GM19438 (cell line): ENCODE measurements around the gene LRRC1.
A peak's percentile ranks its signal among the peaks of the same experiment; 100 is the strongest.

Experiments
- ATAC-seq: cut with Tn5 transposase; IDR thresholded peaks from one replicate; pipeline ENCODE4 v1.9.1; 2021; ENCODE audit warnings: low read depth; ENCODE audit not compliant: unreplicated experiment

Gene LRRC1

GRCh38 chr6:53840027-53840426, 45.2 kb downstream of the LRRC1 start:
- ATAC-seq: no peak

DNA sequence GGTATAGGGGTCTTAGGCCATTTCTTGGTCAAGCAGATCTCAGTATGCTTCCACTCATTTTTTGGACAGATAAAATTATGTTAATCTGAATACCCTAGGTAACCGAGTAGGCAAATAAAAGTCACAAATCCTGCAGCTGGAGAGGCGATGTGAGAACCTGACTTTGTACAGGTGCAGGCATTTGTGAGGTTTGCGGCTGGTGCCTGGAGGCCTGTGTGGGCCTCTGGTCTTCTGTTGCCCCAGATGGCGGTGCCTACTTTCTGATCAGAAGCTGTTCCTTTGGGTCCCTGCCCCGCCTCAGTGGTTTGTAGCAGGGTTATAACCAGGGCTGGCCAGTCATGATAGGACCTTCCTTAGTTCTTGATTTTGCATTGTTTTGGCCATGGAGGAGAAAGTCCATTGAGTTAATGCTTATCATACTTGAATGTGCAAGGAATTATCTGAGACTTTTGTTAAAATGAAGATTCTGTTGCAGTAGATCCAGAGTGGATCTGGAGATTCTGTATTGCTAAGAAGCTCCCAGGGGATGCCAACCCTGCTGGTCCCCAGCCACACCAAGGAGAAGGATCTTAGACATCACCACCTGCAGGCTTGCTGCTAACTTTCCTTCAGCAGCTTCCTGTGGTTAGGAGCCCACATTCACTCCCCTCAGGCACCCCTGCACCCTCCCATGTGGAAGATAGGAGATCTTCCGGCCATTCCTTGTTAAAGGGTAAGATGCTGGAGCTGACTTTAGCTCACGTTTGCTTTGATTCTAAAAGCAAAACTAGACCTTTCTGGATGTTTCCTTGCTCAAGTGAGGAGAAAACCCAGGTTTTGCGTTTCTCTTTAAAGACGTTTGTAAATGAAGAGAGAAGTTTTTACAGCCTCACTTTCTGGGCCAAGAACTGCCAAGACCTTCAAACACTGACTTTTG, 50.7 kb downstream of the LRRC1 start:
- ATAC-seq: no peak

DNA sequence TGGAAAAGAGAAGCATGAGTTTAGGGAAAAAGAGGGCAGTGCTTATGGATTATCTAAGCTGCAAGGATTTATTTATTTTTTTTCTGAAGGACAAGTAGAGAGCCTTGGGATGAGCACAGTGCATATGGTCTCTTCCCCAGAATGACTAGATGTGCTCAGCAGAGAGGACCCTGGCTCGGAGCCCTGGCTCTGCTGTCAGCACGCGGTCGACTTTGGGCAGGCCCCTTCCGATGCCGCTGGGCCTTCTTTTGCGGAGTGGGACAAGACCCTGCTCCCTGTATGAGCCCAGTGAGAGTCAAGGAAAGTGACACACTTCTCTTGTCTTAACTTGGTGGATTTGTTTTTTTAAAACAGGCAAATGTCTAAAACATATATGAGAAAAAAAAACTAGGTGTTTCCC, 51.4 kb downstream of the LRRC1 start:
- ATAC-seq: no peak

DNA sequence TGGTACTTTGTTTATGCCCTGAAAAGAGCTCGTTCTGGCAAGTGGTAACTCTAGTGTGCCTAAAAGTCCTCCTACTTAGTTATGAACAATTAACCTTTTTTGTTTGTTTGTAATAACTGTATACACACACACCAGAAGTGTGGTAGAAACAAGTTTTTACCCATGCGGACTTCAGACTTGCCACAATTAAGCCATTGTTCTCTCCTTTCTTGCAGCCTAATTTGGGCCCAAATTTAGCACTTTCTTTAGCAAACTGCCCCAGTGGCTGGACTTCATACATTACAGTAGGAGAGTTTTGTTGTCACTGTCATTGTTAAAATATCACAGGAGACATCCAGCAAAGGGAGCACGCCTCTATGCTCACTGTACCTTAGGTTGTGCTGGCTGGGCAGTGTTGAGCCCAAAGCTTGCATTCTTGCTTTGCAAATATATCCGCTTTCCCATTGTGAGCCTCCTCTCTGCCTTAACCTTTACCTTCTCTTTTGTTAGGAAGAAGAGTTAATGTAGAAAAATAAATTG, 53.0 kb downstream of the LRRC1 start:
- no peak for ATAC-seq

DNA sequence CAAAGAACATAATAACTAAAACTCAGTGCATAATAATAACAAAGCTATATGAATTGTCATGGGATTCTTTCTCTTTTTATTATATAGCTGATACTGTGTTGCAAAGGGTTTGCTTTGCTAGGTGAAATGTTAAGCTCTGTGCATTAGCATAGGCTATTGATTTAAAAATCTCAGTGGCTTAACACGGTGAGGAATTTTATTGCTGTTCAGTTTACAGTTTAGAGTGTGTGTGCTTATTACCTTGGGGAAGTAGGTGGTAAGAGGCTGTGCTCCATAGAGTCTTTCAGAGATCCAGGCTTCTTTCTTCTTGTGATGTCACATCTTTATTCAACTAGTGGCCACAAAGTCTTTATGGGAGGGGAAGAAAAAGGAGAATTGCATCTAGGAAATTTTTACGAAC, 55.7 kb downstream of the LRRC1 start:
- no peak for ATAC-seq

GRCh38 chr6:53851561-53851960, 56.8 kb downstream of the LRRC1 start:
- ATAC-seq: no peak

DNA sequence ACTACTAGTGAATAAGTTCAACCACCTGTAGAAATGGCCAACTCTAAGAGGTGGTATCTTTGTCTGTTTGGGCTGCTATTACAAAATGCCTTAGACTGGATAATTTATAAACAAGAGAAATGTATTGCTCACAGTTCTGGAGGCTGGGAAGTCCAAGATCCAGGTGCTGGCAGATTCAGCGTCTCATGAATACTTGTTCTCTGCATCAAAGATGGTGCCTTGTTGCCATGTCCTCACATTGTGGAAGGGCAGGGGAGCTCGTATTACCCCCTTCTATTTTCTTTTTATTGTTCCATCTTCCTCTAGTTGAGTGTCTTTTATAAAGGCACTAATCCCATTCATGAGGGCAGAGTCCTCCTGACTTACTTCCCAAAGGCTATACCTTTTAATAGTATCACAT, 58.0 kb downstream of the LRRC1 start:
- ATAC-seq: no peak

- ATAC-seq: peak; percentile 94
Observed at GRCh38 chr6:53854843-53855567, 60.2 kb downstream of the LRRC1 start.

DNA sequence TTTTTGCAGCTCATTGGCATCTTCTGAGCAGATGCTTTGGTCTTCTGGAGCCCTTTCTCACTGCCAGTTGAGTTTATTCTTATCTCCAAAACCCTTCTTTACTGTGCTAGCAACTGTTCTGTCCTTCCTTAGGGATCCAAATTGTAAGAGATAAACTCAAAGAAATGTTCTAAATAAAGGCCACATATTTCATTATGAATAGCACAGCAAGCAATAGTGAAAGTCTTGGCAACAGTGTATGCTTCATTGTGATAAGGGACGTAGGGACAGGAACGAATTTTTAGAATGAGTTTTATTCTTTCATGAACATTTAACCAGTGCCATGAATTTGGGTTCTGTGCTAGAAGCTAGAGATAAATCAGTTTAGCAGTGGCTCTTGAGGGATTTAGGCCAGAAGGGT, 61.1 kb downstream of the LRRC1 start:
- ATAC-seq: no peak

DNA sequence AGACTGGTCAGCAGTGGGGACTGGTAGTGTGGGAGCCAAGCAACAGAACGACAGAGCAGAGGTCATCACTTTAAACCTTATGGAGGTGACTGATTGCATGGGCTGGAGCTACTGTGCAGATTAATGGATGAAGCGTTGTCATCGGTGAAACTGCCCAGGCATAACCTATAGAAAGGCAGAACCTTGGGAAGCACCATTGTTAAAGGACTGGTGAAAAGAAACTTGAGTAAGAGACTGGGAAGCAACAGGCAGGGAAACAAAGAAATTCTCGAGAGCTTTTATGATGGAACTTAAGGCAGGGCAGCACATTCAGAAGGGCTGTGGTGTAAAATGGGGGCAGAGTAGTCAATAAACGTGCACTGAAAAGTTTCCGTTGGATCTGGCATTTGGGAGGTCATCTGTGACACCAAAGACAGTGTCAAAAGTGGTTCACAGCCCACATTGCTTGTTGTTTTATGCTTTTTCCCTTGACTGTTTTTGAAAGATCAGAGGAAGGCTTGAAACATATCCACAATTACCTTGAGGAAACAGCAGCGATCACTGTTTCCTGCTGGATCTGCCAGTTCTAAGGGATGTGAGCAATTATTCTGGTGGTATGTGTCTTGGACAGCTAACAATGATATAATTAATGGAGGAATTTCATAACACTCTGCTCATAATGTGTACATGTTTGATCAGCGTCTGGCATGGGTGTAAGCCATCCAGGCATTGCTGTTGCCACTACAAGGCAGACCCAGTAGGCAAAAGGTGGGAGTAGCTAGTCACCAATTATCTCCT, 62.7 kb downstream of the LRRC1 start:
- no peak for ATAC-seq

DNA sequence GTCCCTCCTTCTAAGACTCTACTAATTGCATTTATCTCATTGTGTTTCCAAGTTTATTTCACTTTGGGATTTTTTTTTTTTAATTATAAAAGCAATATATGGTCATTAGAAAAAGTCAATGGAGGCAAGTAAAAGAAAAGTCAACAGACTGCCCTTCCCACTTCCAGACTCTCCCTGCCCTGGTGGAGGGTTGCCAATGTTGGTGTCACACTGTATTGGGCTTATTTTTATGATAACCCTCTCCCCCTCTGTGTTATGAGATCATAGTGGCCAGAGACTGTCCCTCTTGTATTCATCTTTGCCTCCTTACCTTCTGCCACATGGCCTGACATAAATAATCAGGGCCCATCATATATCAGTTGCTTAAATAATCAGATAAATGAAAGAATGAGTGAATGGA, 63.4 kb downstream of the LRRC1 start:
- no peak for ATAC-seq

GRCh38 chr6:53858913-53859312, 64.1 kb downstream of the LRRC1 start:
- ATAC-seq: no peak

- ATAC-seq: no peak
Observed at GRCh38 chr6:53860511-53860910, 65.7 kb downstream of the LRRC1 start.

DNA sequence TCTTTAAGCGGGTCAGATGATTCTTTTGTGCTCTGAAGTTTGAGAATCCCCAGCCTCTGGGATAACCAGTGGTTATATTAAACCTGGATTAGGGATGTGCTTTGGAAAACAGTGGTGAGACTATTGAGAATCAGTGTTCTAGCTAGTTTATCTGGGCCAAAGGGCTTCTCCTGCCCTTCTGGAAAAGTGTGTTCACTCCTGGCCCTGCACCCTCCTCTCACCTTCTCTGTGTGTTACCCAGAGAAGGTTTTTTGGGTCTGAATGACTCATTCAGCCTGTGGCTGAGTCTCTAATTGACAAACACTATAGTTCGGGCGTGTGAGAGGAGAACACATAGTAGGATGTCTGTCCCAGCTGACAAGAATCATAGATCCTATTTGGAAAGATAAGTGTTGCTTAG, 66.7 kb downstream of the LRRC1 start:
- ATAC-seq: no peak

DNA sequence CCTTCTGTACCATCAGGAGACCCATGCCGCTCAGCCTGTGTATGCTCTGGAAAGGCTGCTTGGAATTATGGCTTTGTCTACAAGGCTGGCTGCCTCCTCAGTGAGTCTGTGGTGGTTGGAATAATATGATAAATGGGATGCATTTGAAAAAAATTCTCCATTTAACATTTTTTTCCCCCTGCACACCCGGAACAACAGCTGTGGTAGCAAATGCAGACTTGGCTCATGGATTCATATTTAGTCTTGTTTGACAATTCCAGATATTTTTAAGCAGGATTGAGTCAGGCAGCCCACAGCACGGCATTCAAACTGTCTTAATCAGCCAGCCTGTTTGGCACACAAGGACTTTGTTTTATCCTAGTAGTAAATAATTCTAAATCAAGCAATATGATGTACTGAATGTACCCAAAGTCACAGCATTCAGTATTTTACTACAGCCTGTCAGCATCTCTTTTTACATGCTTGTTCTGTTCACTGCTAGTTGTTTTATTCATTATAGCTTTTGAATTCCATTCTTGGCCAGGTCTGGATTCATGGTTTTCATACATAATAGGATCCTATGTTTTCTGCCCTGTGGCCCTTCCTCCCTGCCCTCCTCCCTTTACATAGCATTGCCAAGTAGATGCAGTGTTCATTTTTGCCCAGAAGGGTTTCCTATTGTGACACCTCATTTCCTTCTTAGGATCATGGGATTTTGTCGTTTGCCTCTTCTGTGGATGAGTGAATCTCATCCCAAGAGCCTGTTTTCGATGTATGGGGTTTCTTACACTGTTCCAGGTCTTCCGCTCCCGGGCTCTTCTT, 68.1 kb downstream of the LRRC1 start:
- ATAC-seq: no peak

DNA sequence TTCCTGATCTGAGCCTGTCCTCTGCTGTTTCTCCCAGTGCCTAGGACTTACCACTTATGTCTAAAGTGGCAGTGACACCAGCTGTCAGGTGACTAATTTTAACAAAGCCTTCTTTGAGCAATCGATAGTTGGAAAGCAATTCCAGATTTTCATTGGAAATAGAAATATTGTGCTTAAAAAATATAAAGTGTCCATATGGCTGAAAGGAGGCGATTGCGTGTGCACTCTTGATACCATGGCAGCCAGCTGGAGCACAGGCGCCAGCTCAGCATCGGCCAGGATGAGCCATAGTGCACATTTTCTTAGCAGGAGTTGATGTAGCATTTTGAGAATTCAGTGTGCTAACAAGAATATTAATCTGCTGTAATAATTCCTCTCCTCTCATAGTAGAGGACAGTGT, 70.0 kb downstream of the LRRC1 start:
- no peak for ATAC-seq

- ATAC-seq: no peak
Observed at GRCh38 chr6:53866226-53866625, 71.4 kb downstream of the LRRC1 start.

DNA sequence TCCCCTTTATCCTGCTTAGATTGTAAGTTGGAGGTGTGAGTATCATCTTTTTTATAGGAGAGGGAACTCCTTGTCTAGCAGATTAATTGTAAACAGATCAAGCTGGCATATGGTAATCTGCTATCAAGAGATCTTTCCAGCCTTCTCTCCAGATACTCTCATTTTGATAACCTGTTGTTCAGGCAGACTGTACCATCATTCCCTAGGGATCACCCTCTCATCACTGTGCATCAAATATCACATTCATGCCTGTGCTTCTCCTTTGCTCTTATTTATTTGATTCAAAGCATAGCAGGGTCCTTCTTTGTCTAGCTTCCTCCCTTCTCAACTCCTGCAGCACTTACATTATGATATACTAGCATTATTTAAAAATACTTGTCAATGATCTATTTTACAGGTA, 73.8 kb downstream of the LRRC1 start:
- ATAC-seq: no peak

DNA sequence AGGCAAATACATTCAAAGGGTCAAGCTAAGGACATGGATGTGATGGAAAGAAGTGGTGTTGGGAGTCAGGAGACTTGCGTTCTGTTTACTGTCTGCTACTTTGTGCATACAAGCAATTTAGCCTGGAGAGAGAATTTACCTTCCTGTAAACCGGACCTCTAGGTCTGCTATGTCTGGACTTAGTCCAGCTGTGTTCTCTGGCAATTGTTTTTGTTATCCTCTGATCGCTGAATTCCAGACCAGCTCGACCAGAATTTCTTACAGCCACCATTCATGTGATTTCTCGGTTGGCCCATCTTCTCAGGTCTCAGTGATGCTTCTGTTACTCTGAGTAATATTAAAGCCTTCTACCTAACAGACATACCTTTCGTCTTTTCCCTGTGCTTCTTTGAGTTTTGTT, 75.2 kb downstream of the LRRC1 start:
- ATAC-seq: no peak

DNA sequence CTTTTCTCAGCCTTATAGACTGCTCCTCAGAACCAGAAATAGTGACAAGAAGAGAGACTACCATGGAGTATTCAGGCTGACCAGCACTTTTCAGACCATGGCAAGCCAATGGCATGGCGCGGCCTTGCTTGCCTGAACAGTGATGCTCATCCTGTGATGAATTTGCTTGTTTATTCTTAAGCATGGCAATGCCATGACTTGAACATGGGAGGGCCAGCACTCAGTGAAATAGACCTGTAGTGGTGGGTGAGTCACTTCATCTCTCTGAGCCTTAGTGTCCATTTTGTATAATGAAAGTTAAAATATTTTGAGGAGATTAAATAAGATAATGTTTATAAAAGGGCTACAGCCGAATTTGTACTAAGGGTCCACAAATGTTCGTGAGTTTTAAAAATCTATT, 79.1 kb downstream of the LRRC1 start:
- ATAC-seq: no peak
